SKM-1 (cell line): Measurements from ENCODE around the gene C1QTNF8.

Experiments used
- DNase-seq: peaks from one replicate; lab custom pipeline; 2025; ENCODE audit not compliant: unreplicated experiment; lab: John Stamatoyannopoulos, UW

C1QTNF8 gene

DNA sequence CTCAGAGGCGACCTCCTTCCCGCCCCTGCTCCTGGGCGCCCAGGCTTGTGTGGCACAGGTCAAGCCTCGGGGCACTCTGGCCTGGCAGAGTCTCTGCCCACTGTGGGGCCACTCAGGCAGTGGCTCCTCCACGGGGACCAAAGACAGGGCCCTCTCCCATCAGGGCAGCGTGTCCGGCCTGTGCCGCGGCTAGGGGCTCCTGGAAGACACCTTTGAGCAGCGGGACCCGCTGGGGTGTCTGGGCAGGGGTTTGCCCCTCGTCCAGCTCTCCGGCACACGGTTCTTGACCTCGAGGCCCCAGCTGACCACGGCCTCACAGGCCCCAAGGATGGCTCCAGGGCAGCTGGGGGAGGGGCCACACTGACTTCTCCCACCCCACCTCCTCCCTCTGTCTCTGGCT lies 48.2 kb downstream of the C1QTNF8 start:
- no peak for DNase-seq

DNA sequence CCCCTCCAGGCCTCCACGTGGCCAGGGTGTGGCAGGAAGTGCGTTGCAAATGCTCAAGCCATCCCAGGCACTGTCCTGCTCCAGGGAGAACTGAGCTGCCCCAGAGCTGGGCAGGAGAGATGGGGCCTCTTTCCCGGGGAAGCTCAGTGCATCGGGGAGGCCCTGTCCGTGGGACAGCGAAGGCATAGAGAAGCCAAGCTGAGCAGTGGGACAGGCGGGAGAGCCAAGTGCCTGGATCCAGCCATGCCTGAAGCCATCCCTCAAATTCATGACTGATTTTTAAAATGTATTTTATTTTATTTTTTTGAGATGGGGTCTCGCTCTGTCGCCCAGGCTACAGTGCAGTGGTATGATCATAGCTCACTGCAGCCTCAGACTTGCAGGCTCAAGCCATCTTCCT lies 48.9 kb downstream of the C1QTNF8 start:
- DNase-seq: no peak

DNA sequence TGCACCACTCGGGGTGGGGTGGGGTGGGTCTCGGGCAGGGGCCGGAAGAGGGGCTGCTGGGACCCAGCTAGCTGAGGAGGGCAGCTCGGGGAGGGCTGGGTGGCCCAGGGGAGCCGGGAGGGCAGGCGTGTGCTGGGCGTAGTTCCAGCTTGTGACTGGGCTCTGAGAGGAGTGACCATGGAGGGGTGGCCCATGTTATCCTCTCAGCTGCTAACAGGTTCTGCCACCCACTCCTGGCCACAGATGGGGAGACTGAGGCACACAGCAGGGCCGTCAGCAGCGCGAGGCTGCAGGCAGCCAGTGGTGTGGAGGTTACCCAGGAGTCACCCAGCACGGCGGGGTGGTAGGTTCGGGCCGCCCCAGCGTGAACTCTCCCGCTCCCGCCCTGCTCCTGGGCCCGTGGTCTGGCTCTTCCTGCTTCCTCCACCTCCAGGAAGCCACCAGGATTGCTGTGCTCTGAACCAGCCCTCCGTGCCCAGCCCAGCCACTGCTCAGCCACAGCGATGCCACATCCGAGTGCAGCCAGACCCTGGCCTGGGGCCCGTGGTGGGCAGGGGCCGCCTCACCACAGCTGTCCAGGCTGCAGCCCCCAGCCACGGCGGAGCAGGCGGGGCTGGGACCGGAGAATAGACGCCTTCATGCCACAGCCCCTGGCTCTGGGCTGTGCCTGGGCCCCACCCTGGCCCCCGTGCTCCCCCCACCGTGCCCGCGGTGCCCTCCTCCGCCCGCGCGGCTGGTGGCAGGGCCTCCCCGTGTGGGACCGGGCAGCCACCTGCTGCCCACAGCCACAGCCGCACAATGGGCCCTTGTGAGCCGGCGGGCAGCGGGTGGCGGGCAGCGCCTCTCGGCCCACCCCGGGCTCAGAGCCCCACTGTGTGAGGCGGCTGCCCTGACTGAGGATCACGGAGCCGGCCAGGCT lies 49.8 kb downstream of the C1QTNF8 start:
- DNase-seq: no peak

DNA sequence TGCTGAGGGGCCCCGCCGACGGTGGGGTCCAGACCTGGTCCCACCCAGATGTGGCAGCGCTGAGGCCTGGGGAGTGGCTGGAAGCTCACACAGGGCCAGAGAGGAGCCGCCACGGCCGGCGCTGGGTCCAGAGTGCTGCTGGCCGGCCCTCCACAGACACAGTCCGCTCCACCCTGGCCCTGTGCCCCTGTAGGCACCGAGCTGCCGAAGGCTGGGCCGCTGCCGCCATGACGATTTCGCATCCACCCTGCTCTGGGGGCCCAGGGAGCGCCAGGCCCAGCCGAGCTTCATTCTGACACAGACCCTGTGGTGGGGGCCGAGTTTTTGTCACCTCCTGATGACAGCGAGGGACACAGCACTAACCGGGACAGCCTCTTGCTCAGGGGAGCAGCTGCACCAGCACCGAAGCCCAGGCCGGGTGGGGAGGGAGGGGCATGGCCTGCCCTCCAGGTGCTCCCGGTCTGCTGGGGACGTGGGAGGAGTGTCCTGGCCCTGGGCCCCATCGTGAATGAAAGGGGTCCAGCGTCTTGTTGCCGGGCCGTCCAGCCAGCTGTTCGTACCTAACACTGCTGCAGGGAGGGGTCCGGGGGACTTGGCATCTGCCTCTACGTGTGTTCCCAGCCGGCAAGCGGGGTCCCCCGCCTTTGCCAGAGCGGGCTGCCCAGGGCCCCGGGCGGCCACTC lies 50.6 kb downstream of the C1QTNF8 start:
- no peak for DNase-seq

DNA sequence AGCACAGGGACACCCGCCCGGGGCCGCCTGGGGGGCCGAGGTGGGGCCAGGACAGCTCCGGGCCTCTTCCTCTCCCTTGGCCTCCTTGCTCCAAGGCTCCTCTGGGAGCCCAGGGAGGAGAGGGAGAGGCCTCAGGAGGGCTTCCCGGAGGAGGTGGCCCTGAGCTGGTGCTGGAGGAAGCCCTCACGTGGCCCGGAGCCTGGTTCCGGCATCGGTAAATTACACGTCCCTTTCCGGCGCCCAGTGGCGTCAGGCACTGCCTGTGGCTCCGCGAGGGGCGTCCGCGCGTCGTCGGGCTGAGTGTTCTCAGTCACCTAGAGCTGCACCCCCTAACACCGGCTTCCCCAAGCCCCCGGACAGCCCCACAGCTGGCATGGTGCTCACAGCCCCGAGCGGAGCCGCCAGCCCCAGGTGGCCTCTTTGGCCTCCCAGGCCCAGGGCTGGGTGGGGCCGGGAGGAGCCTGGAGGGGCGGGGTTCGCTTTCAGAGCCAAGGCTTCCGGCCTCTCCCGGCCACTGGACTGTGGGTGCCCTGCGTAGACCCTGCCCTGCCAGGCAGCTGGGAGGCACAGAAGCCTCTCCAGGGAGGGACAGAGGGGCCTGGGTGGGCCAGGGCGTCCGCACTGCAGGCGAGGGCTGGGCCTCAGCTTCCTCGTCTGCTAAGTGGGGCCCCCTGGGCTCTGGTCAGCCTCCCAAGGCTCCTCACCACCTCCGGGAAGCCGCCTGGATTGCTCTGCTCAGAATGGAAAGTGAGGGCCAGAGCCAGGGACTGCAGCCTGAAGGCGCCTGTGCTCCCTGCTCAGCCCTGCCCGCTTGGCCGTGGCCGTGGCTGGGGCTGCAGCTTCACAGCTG lies 51.4 kb downstream of the C1QTNF8 start:
- DNase-seq: no peak

DNA sequence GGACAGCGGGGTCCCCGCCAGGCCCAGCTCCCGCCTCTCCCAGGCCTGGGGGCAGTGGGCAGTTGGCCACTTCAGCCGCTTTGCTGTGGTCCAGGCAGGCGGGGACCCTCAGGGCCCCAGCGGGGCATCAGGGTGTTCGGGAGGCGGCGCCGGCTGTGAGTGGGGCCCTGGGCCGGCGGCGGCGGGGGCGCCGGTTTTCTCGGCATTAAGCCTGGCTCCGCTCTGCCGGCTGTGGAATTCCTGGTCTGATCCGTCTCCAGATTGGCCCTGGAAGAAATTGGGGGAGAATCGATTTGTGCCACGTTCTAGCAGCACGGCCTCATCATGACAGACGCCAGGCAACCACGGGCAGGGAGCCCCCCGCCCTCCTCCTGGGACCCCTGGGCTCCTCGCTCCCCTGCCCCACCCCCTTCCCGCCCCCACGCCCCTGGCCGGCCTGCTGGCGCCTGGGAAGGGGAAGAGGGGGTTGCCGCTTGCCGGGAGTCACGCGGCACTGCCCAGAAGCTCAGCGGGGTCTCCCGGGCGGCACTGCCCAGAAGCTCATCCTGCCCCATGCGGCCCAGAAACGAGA lies 52.1 kb downstream of the C1QTNF8 start:
- no peak for DNase-seq

DNA sequence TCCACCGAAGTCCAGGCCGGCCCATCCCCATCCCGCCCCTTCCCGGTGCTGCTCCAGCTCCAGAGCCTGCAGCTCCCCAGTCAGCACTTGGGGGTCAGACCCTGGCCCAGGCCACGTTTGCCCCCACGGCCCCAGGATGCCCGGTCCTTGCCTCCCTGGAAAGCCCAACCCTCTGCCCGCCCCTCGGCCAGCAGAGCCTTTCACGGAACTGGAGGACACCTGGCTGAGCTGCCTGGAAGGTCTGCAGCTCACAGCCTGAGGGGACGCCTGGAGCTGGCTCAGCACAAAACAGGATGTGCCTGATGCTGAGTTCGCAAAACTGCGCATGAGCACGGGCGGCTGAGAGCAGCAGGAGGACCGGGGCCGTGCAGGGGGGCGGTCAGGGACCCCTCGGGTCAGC lies 53.2 kb downstream of the C1QTNF8 start:
- no peak for DNase-seq

DNA sequence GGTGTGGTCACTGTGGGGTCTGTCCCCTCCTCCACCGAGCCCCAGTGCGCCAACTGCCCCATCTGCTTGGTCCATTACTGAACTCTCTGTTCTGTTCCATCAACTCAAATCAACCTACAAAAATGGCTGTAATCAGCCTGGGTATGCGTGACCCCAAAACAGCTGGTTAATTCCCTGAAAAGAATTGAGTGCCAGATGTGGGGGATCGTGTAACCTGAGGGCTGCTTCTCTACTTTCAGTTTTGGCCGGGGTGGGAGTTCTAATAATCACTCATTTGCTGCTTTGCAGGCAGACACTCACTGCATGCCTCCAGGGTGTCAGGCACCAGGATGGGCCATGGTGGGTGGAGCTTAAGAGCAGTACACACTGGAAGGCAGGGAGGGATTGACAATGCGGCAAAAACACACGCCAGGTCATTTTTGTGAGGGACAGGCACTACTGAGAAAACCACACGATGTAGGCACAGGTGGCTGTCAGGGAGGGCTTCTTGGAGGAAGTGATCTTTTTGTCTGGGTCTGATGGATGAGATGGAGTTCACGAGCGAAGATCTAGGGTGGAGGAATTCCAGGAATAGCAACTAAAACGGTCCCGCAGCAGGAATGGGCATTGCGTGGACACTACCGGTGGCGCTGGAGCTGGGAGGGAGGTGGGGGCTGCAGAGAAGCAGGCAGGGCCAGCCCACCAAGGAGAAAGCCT lies 53.8 kb downstream of the C1QTNF8 start:
- DNase-seq: no peak

DNA sequence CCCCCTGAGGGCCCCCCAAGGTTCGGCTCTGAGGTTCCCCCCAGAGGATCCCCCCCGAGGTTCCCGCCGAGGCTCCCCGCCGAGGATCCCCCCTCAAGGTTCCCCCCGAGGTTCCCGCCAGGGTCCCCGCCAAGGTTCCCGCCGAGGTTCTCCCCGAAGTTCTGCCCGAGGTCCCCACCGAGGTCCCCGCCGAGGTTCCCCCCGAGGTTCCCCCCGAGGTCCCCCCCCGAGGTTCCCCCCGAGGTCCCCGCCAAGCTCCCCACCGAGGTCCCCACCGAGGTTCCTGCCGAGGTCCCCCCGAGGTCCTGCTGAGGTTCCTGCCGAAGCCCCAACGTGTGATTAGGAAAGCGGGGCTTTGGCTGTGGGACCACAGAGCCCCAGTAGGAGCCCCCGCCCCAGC lies 55.7 kb downstream of the C1QTNF8 start:
- DNase-seq: no peak

DNA sequence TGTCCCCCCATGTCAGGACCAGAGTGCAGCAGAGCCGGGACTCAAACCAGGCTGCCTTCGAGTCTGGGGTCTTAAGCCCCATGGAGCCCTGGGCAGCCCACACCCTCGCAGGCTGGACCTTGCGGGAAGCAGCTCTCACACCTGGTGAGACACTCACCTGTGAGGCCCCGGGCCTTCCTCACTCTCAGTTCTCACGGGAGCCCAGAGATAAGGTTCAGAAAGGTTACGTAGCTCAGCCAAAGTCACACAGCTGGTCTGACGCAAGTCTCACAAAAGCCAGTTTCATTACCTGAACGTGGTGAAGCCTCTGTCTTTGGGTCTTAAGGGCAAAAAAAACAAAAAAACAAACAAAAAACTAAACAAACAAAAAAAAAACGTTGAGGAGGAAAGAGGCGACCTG lies 56.3 kb downstream of the C1QTNF8 start:
- no peak for DNase-seq

DNA sequence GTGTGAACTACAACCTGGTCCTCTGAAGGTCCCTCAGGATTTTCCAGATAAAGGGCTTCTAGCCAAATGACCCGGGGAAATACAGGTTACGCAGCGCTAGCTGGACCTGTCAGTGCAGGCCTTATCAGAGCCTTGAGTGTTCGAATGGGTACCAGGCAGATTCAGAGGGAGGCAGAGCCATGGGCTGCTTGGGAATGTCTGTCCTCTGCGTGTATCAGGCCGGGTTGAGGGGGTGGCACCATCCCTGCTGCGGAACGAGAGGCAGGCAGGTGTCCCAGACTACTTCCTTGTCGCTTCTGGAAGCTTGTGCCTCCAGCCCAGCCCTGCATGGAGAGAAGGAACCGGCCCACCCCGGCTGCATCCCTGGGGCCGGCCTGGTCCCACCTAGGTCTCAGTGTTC lies 57.1 kb downstream of the C1QTNF8 start:
- no peak for DNase-seq
